H9 (cell line): Measurements from ENCODE around the gene AFAP1L2. TPM values are rescaled to one million over a fixed set of nuclear protein-coding genes. Genes with fewer than 3 reads are reported as not detected.

Experiments used
- DNase-seq: peaks from one replicate; pipeline ENCODE4 v3.0.0-alpha.2; 2017
- H2AFZ ChIP-seq: one replicate; pipeline ENCODE4 v1.6.1; 2013; ENCODE audit warnings: mild to moderate bottlenecking, low read length, control low read depth, moderate library complexity
- H2AK5ac ChIP-seq: 2 replicates; pipeline ENCODE4 v1.6.1; 2013; ENCODE audit warnings: low read length, control low read depth, mixed read lengths; ENCODE audit not compliant: insufficient read length
- H2BK120ac ChIP-seq: one replicate; pipeline ENCODE4 v1.6.1; 2013; ENCODE audit warnings: low read depth, mild to moderate bottlenecking, low read length, control low read depth, inconsistent platforms; ENCODE audit not compliant: poor library complexity, severe bottlenecking
- H2BK12ac ChIP-seq: 2 replicates; pipeline ENCODE4 v1.6.1; 2013; ENCODE audit warnings: low read length, control low read depth, mixed read lengths, low read depth; ENCODE audit not compliant: insufficient read length
- H2BK15ac ChIP-seq: 2 replicates; pipeline ENCODE4 v1.6.1; 2013; ENCODE audit warnings: low read depth, low read length, control low read depth
- H2BK20ac ChIP-seq: one replicate; pipeline ENCODE4 v1.6.1; 2013; ENCODE audit warnings: low read depth, mild to moderate bottlenecking, low read length, control low read depth, inconsistent platforms; ENCODE audit not compliant: poor library complexity, severe bottlenecking
- H2BK5ac ChIP-seq: 2 replicates; pipeline ENCODE4 v1.6.1; 2013; ENCODE audit warnings: low read length, control low read depth, mixed read lengths; ENCODE audit not compliant: insufficient read length
- H3K14ac ChIP-seq: 2 replicates; pipeline ENCODE4 v1.6.1; 2013; ENCODE audit warnings: low read length, control low read depth; ENCODE audit not compliant: insufficient read depth
- H3K18ac ChIP-seq: 2 replicates; pipeline ENCODE4 v1.6.1; 2013; ENCODE audit warnings: low read depth, mild to moderate bottlenecking, mixed read lengths, low read length, control low read depth; ENCODE audit not compliant: insufficient read length
- H3K23ac ChIP-seq: 2 replicates; pipeline ENCODE4 v1.6.1; 2013; ENCODE audit warnings: low read length, control low read depth, mixed read lengths, low read depth; ENCODE audit not compliant: insufficient read length
- H3K23me2 ChIP-seq: 2 replicates; pipeline ENCODE4 v1.6.1; 2013; ENCODE audit warnings: low read depth, mild to moderate bottlenecking, mixed read lengths, low read length, control low read depth; ENCODE audit not compliant: insufficient read length, poor library complexity, severe bottlenecking
- H3K27ac ChIP-seq: 2 replicates; pipeline ENCODE4 v1.5.1; 2013; ENCODE audit warnings: low read length, control low read depth, mixed read lengths, low read depth; ENCODE audit not compliant: insufficient read length
- H3K27me3 ChIP-seq: 2 replicates; pipeline ENCODE4 v1.6.1; 2013; ENCODE audit warnings: low read length, control low read depth, inconsistent platforms; ENCODE audit not compliant: insufficient read depth
- H3K4ac ChIP-seq: 2 replicates; pipeline ENCODE4 v1.6.1; 2013; ENCODE audit warnings: low read depth, mild to moderate bottlenecking, control low read depth, inconsistent platforms, low read length, moderate library complexity
- H3K4me1 ChIP-seq: 2 replicates; pipeline ENCODE4 v1.6.1; 2013; ENCODE audit warnings: low read length, control low read depth, inconsistent platforms; ENCODE audit not compliant: insufficient read depth
- H3K4me2 ChIP-seq: 2 replicates; pipeline ENCODE4 v1.6.1; 2013; ENCODE audit warnings: low read length, control low read depth, mixed read lengths; ENCODE audit not compliant: insufficient read length, insufficient read depth
- H3K56ac ChIP-seq: 2 replicates; pipeline ENCODE4 v1.6.1; 2013; ENCODE audit warnings: low read depth, mild to moderate bottlenecking, mixed read lengths, low read length, control low read depth; ENCODE audit not compliant: insufficient read length
- H3K79me1 ChIP-seq: 2 replicates; pipeline ENCODE4 v1.6.1; 2013; ENCODE audit warnings: low read depth, mild to moderate bottlenecking, moderate library complexity, low read length, control low read depth, inconsistent platforms; ENCODE audit not compliant: insufficient read depth, poor library complexity, severe bottlenecking
- H3K79me2 ChIP-seq: 2 replicates; pipeline ENCODE4 v1.6.1; 2013; ENCODE audit warnings: low read length, control low read depth, inconsistent platforms; ENCODE audit not compliant: insufficient read depth
- H3K9ac ChIP-seq: 2 replicates; pipeline ENCODE4 v1.6.1; 2013; ENCODE audit warnings: low read length, control low read depth, mixed read lengths; ENCODE audit not compliant: insufficient read length; ENCODE audit errors: extremely low read depth
- H3K9me3 ChIP-seq: one replicate; pipeline ENCODE4 v1.6.1; 2013; ENCODE audit warnings: low read depth, low read length, inconsistent platforms; ENCODE audit not compliant: control insufficient read depth
- H3T11ph ChIP-seq: one replicate; pipeline ENCODE4 v1.6.1; 2013; ENCODE audit warnings: mild to moderate bottlenecking, low read length, control low read depth, inconsistent platforms
- H4K20me1 ChIP-seq: one replicate; pipeline ENCODE4 v1.6.1; 2013; ENCODE audit not compliant: control insufficient read depth, insufficient read length, insufficient read depth
- H4K5ac ChIP-seq: 2 replicates; pipeline ENCODE4 v1.6.1; 2013; ENCODE audit warnings: low read depth, mild to moderate bottlenecking, mixed read lengths, low read length, control low read depth; ENCODE audit not compliant: insufficient read length
- H4K8ac ChIP-seq: replicated peaks from 2 replicates; pipeline ENCODE4 v1.6.1; 2013; ENCODE audit warnings: low read length, control low read depth, mixed read lengths, low read depth; ENCODE audit not compliant: insufficient read length
- H4K91ac ChIP-seq: 2 replicates; pipeline ENCODE4 v1.6.1; 2013; ENCODE audit warnings: low read depth, mild to moderate bottlenecking, moderate library complexity, mixed read lengths, low read length, control low read depth; ENCODE audit not compliant: insufficient read length
- H3K27ac Mint-ChIP-seq, 3 experiments: 2 replicates in 2 of 3; 3 replicates in 1 of 3; pipeline ENCODE4 v1.8.0; 2020 to 2021; ENCODE audit warnings: mixed read lengths in 3 of 3, mild to moderate bottlenecking in 1 of 3, moderate library complexity in 1 of 3
- H3K27me3 Mint-ChIP-seq: 2 replicates; pipeline ENCODE4 v1.8.0; 2021; ENCODE audit warnings: low read depth, mild to moderate bottlenecking, moderate library complexity, mixed read lengths
- H3K36me3 Mint-ChIP-seq, 3 experiments: 2 replicates in 2 of 3; 3 replicates in 1 of 3; pipeline ENCODE4 v1.8.0; 2020 to 2021; ENCODE audit warnings: low read depth in 3 of 3, mixed read lengths in 3 of 3; ENCODE audit not compliant: insufficient read depth in 1 of 3
- H3K4me1 Mint-ChIP-seq, 2 experiments: 2 replicates each; pipeline ENCODE4 v1.8.0; 2020; ENCODE audit warnings: mixed read lengths in 2 of 2
- H3K4me3 Mint-ChIP-seq, 2 experiments: 2 replicates in 1 of 2; 3 replicates in 1 of 2; pipeline ENCODE4 v1.8.0; 2020 to 2021; ENCODE audit warnings: mild to moderate bottlenecking in 2 of 2, mixed read lengths in 2 of 2, moderate library complexity in 1 of 2
- H3K9me3 Mint-ChIP-seq, 2 experiments: 2 replicates in 1 of 2; 3 replicates in 1 of 2; pipeline ENCODE4 v1.8.0; 2020; ENCODE audit warnings: mild to moderate bottlenecking in 2 of 2, mixed read lengths in 2 of 2, moderate library complexity in 1 of 2
- CTCF ChIP-seq: fragments of 200-600 bp; sonication (generic); conservative IDR thresholded peaks from 3 replicates; pipeline ENCODE4 v1.8.0; 2021; ENCODE audit warnings: antibody characterized with exemption, mild to moderate bottlenecking
- total RNA-seq: library from RNA; stranded (reverse); gene quantifications from 2 replicates; pipeline ENCODE4 v1.2.1, GENCODE V29; 2021

The AFAP1L2 gene
- total RNA-seq, 1 experiment from 2014 or later = 0.77 TPM

GRCh38 chr10:114294549-114294948 is 109.8 kb downstream of the AFAP1L2 start:
- no peak for DNase-seq
- no peak overlapping the region for H4K5ac ChIP-seq
- H3K79me1 ChIP-seq = no peaks in the 10 kb centered on the region
- H3T11ph ChIP-seq = no peak overlapping the region
- no peaks in the 10 kb centered on the region for H3K79me2 ChIP-seq
- H3K23ac ChIP-seq = no peak overlapping the region
- H4K8ac ChIP-seq = no peak overlapping the region
- H2BK15ac ChIP-seq = no peak overlapping the region
- no peak overlapping the region for H3K4me2 ChIP-seq
- no peak overlapping the region for H4K91ac ChIP-seq
- H2BK5ac ChIP-seq = no peak overlapping the region
- peaks cover 2% of the 10 kb centered on the region; the same call in 1 of the 2 replicates for H3K27me3 Mint-ChIP-seq
- peaks cover 18 to 28% (median 18%) of the 10 kb centered on the region in 3 experiments for H3K36me3 Mint-ChIP-seq
- no peaks in the 10 kb centered on the region for H3K4me1 Mint-ChIP-seq
- H3K9me3 Mint-ChIP-seq = peaks cover 15 to 16% of the 10 kb centered on the region in 2 experiments
- H3K9ac ChIP-seq = no peak overlapping the region
- H2AK5ac ChIP-seq = no peak overlapping the region
- no peak overlapping the region for H3K14ac ChIP-seq
- H2BK120ac ChIP-seq = no peak overlapping the region
- no peak overlapping the region for H3K56ac ChIP-seq
- no peak for TF ChIP-seq CTCF
- no peak overlapping the region for H2BK20ac ChIP-seq
- H3K23me2 ChIP-seq = no peaks in the 10 kb centered on the region
- no peaks in the 10 kb centered on the region for H4K20me1 ChIP-seq
- H3K4me1 ChIP-seq = no peaks in the 10 kb centered on the region
- H3K27ac ChIP-seq = no peak overlapping the region
- H2BK12ac ChIP-seq = no peak overlapping the region
- no peak overlapping the region for H3K4ac ChIP-seq
- no peak overlapping the region for H3K27ac Mint-ChIP-seq
- H3K4me3 Mint-ChIP-seq = no peak overlapping the region
- H2AFZ ChIP-seq = no peak overlapping the region
- H3K18ac ChIP-seq = no peak overlapping the region
- peaks cover 7% of the 10 kb centered on the region for H3K9me3 ChIP-seq
- H3K27me3 ChIP-seq = no peaks in the 10 kb centered on the region
